MM.1S (cell line): Measurements from ENCODE around the gene CACNA1I.

Source experiments
- EZH2 ChIP-seq: fragments of 300-600 bp; sonication (generic); optimal IDR thresholded peaks from 2 replicates; pipeline ENCODE3; 2017; ENCODE audit warnings: low read depth, mild to moderate bottlenecking, antibody characterized with exemption, low read length, mixed read lengths
- EZH2phosphoT487 ChIP-seq: fragments of 300-600 bp; sonication (generic); IDR thresholded peaks from 2 replicates; pipeline ENCODE4 v1.6.1; 2018; ENCODE audit warnings: antibody characterized with exemption, low read length
- TF ChIP-seq, protein P1 (sequence below): fragments of 300-600 bp; sonication (generic); IDR thresholded peaks from 2 replicates; pipeline ENCODE4 v1.5.1; 2016; ENCODE audit warnings: antibody characterized with exemption, low read length, mixed read lengths

DNA sequence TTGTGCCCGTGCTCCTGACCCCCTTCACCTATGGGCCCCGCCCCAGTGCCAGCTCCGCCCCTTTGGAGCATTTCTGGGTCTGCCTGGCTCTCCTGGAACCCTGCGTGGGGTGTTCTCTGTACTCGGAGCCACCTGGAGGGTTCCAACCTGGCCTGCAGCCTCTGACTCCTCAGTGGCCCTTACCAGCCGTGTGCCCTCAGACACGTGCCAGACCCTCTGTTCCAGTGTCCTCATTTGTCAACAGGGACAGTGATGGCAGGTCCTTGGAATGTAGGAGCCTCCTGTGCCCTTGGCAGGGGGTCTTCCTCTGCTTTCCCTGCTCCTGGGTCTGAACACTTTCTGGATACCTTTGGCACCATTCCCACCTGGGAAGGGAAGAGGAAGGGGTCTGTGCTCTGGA, 96.4 kb downstream of the CACNA1I start:
- TF ChIP-seq, protein P1, sequence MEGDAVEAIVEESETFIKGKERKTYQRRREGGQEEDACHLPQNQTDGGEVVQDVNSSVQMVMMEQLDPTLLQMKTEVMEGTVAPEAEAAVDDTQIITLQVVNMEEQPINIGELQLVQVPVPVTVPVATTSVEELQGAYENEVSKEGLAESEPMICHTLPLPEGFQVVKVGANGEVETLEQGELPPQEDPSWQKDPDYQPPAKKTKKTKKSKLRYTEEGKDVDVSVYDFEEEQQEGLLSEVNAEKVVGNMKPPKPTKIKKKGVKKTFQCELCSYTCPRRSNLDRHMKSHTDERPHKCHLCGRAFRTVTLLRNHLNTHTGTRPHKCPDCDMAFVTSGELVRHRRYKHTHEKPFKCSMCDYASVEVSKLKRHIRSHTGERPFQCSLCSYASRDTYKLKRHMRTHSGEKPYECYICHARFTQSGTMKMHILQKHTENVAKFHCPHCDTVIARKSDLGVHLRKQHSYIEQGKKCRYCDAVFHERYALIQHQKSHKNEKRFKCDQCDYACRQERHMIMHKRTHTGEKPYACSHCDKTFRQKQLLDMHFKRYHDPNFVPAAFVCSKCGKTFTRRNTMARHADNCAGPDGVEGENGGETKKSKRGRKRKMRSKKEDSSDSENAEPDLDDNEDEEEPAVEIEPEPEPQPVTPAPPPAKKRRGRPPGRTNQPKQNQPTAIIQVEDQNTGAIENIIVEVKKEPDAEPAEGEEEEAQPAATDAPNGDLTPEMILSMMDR: no peak
- TF ChIP-seq EZH2 (no peak), EZH2phosphoT487 (no peak)
